ENCODE measurements around the gene HLA-B. TPM values are rescaled to one million over a fixed set of nuclear protein-coding genes. Genes with fewer than 3 reads are reported as not detected.
"Not testable (repeated sequence)": the region's sequence is repeated elsewhere in the genome, so short reads cannot be mapped to it uniquely, and the experiment has no call there.

The HLA-B gene
- total RNA-seq: 139 TPM
- 100 to 1,000 TPM in 7 of 8 donors, 10 to 100 TPM in 1; 93.4 to 266 (median 132) TPM for polyA plus RNA-seq (ENCODE audit: insufficient read depth in 1 of 8, insufficient read length in 8 of 8, low replicate concordance in 1 of 8)
- long read RNA-seq, donor 1, transcript HLA-B-249 (8 exons, 1,547 nt): major isoform, 17 of 25 reads
- long read RNA-seq, donor 1, partial matches to known transcripts: 6 of 25 reads
- long read RNA-seq, donor 1, other reads (novel, unspliced or antisense): 0 of 25 reads
- long read RNA-seq, donor 2, partial matches to known transcripts: 11 of 15 reads
- long read RNA-seq, donor 2, other reads (novel, unspliced or antisense): 0 of 15 reads
- long read RNA-seq, donor 3, transcript HLA-B-249 (8 exons, 1,547 nt): major isoform, 14 of 26 reads
- long read RNA-seq, donor 3, partial matches to known transcripts: 10 of 26 reads
- long read RNA-seq, donor 3, other reads (novel, unspliced or antisense): 0 of 26 reads
- long read RNA-seq, donor 4, transcript HLA-B-249 (8 exons, 1,547 nt): major isoform, 28 of 55 reads
- long read RNA-seq, donor 4, partial matches to known transcripts: 24 of 55 reads
- long read RNA-seq, donor 4, other reads (novel, unspliced or antisense): 0 of 55 reads
- long read RNA-seq, donor 5, transcript HLA-B-249 (8 exons, 1,547 nt): major isoform, 125 of 167 reads
- long read RNA-seq, donor 5, partial matches to known transcripts: 38 of 167 reads
- long read RNA-seq, donor 5, other reads (novel, unspliced or antisense): 0 of 167 reads
- long read RNA-seq, donor 6, transcript HLA-B-249 (8 exons, 1,547 nt): major isoform, 17 of 30 reads
- long read RNA-seq, donor 6, partial matches to known transcripts: 12 of 30 reads
- long read RNA-seq, donor 6, other reads (novel, unspliced or antisense): 0 of 30 reads
- long read RNA-seq, donor 7, transcript HLA-B-249 (8 exons, 1,547 nt): major isoform, 31 of 40 reads
- long read RNA-seq, donor 7, partial matches to known transcripts: 5 of 40 reads
- long read RNA-seq, donor 7, other reads (novel, unspliced or antisense): 0 of 40 reads
- long read RNA-seq, donor 8, transcript HLA-B-249 (8 exons, 1,547 nt): major isoform, 10 of 11 reads
- long read RNA-seq, donor 8, partial matches to known transcripts: 0 of 11 reads
- long read RNA-seq, donor 8, other reads (novel, unspliced or antisense): 0 of 11 reads
- long read RNA-seq, donor 9, transcript HLA-B-249 (8 exons, 1,547 nt): major isoform, 18 of 20 reads
- long read RNA-seq, donor 9, partial matches to known transcripts: 0 of 20 reads
- long read RNA-seq, donor 9, other reads (novel, unspliced or antisense): 0 of 20 reads
- long read RNA-seq, donor 10, transcript HLA-B-249 (8 exons, 1,547 nt): major isoform, 39 of 61 reads
- long read RNA-seq, donor 10, partial matches to known transcripts: 16 of 61 reads
- long read RNA-seq, donor 10, other reads (novel, unspliced or antisense): 0 of 61 reads
- long read RNA-seq, donor 11, transcript HLA-B-249 (8 exons, 1,547 nt): major isoform, 19 of 27 reads
- long read RNA-seq, donor 11, partial matches to known transcripts: 5 of 27 reads
- long read RNA-seq, donor 11, other reads (novel, unspliced or antisense): 0 of 27 reads

DNA sequence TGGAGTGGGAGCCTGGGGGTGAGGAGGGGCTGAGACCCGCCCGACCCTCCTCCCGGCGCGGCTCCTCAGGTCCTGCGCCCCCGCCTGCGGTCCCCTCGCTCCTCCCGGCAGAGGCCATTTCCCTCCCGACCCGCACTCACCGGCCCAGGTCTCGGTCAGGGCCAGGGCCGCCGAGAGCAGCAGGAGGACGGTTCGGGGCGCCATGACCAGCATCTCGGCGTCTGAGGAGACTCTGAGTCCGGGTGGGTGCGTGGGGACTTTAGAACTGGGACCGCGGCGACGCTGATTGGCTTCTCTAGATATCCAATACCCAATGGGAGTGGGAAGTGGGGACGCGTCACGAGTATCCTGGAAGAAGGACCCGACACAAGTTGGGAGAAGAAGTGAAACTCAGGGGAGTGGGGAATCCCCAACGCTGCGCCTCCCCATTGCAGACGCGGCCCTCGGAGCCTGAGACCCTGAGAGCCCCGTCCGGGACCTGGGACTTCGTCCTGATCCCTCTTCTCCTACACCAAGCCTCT, at the start of gene HLA-B:
Gene HLA-B (minus strand): TSS at position 234 of the 521 bp plus-strand sequence. CDS start 21 bp downstream, at position 213.
- Histone ChIP-seq H3K27me3 (ENCODE audit: control insufficient read depth, insufficient read depth, low read length) (peaks cover 29% of the 10 kb centered on the region), H3K9me3 (replicated peaks; ENCODE audit: control insufficient read depth, low read depth, low read length) (no peaks in the 10 kb centered on the region), H3K27ac (ENCODE audit: low read length) (peak within 1 kb of the TSS; percentile 80), H3K36me3 (ENCODE audit: control insufficient read depth, insufficient read depth, low read length) (peaks cover 17% of the 10 kb centered on the region), H3K4me3 (ENCODE audit: low read length) (peak within 1 kb of the TSS; percentile 68), H3K4me1 (ENCODE audit: control insufficient read depth, insufficient read depth, low read length) (peaks cover 9% of the 10 kb centered on the region)
- DNase-seq: peak; percentile 89
- 1% methylated on average over 15 of the region's 39 CpGs for WGBS (ENCODE audit: insufficient coverage)

DNA sequence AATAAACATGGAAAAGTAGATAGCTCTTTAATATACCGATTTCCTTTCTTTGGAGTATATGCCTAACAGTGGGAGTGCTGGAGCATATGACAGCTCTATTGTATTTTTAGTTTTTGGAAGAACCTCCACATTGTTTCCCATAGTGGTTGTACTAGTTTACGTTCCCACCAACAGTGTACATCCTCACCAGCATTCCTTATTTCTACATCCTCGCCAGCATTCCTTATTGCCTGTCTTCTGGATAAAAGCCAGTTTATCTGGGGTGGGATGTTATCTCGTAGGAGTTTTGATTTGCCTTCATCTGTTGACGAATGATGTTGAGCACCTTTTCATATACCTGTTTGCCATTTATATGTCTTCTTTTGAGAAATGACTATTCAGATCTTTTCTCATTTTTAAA, 49.0 kb upstream of the HLA-B start:
- no peak overlapping the region for H3K27ac ChIP-seq (ENCODE audit: low read length)

DNA sequence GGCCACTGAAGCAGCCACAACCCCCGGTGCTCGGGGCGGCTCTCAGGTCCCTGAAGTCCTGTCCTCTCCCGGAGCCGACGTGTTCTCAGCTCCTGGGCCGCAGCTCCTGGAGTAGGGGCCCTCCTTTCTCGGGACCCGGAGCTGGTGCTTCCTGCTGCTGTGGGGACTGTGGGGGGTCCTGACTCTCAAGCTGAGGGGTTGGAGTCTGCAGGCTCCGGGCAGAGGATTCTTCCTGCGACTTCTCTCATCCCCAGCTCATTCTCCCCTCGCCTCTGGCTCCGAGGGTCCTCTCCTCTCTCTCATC, 47.0 kb upstream of the HLA-B start:
- not testable (repeated sequence) for H3K36me3 ChIP-seq (ENCODE audit: control insufficient read depth, insufficient read depth, low read length); H3K27ac ChIP-seq (ENCODE audit: low read length); H3K9me3 ChIP-seq (replicated peaks; ENCODE audit: control insufficient read depth, low read depth, low read length); DNase-seq
- Histone ChIP-seq H3K27me3 (ENCODE audit: control insufficient read depth, insufficient read depth, low read length) (peaks cover 41% of the 10 kb centered on the region), H3K4me1 (ENCODE audit: control insufficient read depth, insufficient read depth, low read length) (peaks cover 27% of the 10 kb centered on the region), H3K4me3 (ENCODE audit: low read length) (peak overlapping the region; percentile 70)
- WGBS (ENCODE audit: insufficient coverage): no CpG with 5 or more reads among the region's 13 CpGs

More for the DNA sequence above, 49.0 kb upstream of the HLA-B start:
- DNase-seq: no peak
- Histone ChIP-seq H3K4me3 (ENCODE audit: low read length) (no peak overlapping the region), H3K36me3 (ENCODE audit: control insufficient read depth, insufficient read depth, low read length) (peaks cover under 1% of the 10 kb centered on the region), H3K9me3 (replicated peaks; ENCODE audit: control insufficient read depth, low read depth, low read length) (no peaks in the 10 kb centered on the region), H3K27me3 (ENCODE audit: control insufficient read depth, insufficient read depth, low read length) (peaks cover 25% of the 10 kb centered on the region), H3K4me1 (ENCODE audit: control insufficient read depth, insufficient read depth, low read length) (peaks cover 24% of the 10 kb centered on the region)
- WGBS (ENCODE audit: insufficient coverage): no CpG with 5 or more reads among the region's 5 CpGs

DNA sequence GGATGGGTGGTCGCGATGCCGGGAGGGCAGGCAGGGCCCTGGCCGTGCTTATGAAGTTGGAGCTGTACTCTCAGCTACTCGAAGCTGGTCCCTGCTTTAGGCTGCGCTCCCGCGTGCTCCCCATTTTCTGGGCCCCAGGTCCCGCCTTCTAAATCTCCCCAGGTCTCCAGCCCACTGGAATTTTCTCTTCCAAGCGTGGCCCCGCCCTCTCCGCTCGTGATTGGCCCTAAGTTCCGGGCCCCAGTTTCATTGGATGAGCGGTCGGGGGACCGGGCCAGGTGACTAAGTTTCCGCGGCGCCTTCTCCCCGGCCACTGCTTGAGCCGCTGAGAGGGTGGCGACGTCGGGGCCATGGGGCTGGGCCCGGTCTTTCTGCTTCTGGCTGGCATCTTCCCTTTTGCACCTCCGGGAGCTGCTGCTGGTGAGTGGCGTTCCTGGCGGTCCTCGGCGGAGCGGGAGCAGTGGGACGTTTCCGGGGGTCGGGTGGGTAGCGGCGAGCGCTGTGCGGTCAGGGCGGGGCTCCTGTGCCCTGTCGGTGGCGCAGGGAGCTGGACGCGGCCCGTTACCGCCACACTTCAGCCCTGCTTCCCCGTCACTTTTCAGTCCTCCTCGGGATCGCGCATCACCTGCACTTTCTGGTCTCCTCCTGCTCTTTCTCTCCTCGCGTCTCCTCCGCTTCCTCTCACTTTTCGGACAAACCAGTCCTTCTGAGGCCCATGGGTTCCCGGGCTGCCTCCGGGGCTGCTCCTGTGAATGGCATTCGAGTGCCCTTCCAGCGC, 46.5 kb upstream of the HLA-B start, which contains the start of gene MICA:
Gene MICA (plus strand): TSS at position 313 of the 778 bp plus-strand sequence. CDS start 38 bp downstream, at position 351.
- peaks cover 41% of the 10 kb centered on the region for H3K27me3 ChIP-seq (ENCODE audit: control insufficient read depth, insufficient read depth, low read length)
- H3K27ac ChIP-seq (ENCODE audit: low read length): peak within 1 kb of the TSS; percentile 37
- peak; percentile 96 for DNase-seq
- no peaks in the 10 kb centered on the region for H3K9me3 ChIP-seq (replicated peaks; ENCODE audit: control insufficient read depth, low read depth, low read length)
- H3K36me3 ChIP-seq (ENCODE audit: control insufficient read depth, insufficient read depth, low read length): no peaks in the 10 kb centered on the region
- 0% methylated on average over 40 of the region's 58 CpGs for WGBS (ENCODE audit: insufficient coverage)
- peaks cover 27% of the 10 kb centered on the region for H3K4me1 ChIP-seq (ENCODE audit: control insufficient read depth, insufficient read depth, low read length)
- peak within 1 kb of the TSS; percentile 70 for H3K4me3 ChIP-seq (ENCODE audit: low read length)

DNA sequence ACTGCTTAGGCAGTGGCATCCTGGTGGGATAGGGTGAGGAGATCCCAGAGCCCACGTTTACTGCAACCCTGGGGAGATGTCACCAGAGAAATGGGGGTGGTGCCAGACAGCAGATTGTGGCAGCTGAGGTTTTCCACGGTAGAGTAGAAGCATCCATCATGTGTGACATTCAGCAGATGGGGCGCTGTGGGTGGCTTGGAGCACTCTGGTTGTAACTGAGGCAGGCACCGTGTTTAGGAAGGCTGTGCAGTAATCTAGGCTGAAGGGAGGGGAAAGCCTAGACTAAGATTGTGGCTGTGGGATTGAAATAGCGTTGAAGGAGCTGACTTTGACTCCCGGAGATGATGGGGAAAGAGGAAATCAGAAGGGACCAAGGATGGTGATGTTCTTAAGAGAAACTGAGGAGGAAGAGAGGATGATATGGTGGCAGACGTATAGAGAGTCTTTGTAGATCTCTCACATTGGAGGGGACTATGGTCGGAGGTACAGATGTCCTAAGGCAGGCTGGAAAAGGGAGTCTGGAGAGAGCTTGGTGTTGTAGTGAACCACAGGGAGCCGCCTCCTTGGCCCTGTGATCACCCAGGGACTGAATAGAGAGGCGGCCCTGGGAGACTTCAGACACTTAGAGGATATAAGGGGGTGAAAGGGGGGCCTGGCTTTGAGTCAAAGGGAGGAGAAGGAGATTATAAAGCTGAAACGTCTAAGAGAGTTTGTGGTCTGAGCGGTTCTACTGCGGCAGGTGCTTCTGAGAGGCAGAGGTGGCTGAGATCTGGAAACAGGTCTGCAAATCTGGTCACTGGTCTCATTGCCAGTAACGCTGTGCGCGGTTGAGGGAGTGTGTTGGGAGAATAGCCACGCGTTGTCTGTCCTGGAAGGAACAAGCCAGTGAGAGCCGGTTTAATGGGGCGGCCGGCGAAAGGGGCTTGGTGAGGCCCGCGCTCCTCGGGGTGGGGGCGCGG, 45.6 kb upstream of the HLA-B start:
- peak; percentile 74 for DNase-seq
- peaks cover 46% of the 10 kb centered on the region for H3K27me3 ChIP-seq (ENCODE audit: control insufficient read depth, insufficient read depth, low read length)
- H3K9me3 ChIP-seq (replicated peaks; ENCODE audit: control insufficient read depth, low read depth, low read length): no peaks in the 10 kb centered on the region
- H3K4me1 ChIP-seq (ENCODE audit: control insufficient read depth, insufficient read depth, low read length): peaks cover 27% of the 10 kb centered on the region
- H3K4me3 ChIP-seq (ENCODE audit: low read length): peak overlapping the region; percentile 70
- H3K27ac ChIP-seq (ENCODE audit: low read length): peak overlapping the region; percentile 37
- WGBS (ENCODE audit: insufficient coverage): 18% methylated on average over 20 of the region's 27 CpGs
- H3K36me3 ChIP-seq (ENCODE audit: control insufficient read depth, insufficient read depth, low read length): no peaks in the 10 kb centered on the region

DNA sequence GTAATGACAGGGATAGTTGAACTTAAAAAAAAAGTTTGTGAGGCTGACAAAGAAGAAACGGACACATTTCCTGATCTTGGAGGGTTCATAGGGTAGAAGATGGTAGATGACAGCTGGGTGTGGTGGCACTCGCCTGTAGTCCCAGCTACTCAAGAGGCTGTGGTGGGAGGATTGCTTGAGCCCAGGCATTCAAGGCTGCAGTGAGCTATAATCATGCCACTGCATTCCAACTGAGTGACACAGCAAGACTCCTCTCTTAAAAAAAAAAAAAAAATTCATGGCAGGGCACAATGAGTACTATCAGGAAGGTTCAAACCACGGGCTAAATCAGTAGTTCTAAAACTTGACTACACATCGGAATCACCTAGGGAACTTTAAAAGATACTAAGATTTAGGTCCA, 44.4 kb upstream of the HLA-B start:
- WGBS (ENCODE audit: insufficient coverage): 67% methylated on average over 1 of the region's 4 CpGs
- H3K27me3 ChIP-seq (ENCODE audit: control insufficient read depth, insufficient read depth, low read length): peaks cover 46% of the 10 kb centered on the region
- H3K36me3 ChIP-seq (ENCODE audit: control insufficient read depth, insufficient read depth, low read length): no peaks in the 10 kb centered on the region
- no peak for DNase-seq
- H3K4me3 ChIP-seq (ENCODE audit: low read length): peak overlapping the region; percentile 52
- H3K4me1 ChIP-seq (ENCODE audit: control insufficient read depth, insufficient read depth, low read length): peaks cover 27% of the 10 kb centered on the region
- H3K9me3 ChIP-seq (replicated peaks; ENCODE audit: control insufficient read depth, low read depth, low read length): no peaks in the 10 kb centered on the region
- peak overlapping the region; percentile 98 for H3K27ac ChIP-seq (ENCODE audit: low read length)

DNA sequence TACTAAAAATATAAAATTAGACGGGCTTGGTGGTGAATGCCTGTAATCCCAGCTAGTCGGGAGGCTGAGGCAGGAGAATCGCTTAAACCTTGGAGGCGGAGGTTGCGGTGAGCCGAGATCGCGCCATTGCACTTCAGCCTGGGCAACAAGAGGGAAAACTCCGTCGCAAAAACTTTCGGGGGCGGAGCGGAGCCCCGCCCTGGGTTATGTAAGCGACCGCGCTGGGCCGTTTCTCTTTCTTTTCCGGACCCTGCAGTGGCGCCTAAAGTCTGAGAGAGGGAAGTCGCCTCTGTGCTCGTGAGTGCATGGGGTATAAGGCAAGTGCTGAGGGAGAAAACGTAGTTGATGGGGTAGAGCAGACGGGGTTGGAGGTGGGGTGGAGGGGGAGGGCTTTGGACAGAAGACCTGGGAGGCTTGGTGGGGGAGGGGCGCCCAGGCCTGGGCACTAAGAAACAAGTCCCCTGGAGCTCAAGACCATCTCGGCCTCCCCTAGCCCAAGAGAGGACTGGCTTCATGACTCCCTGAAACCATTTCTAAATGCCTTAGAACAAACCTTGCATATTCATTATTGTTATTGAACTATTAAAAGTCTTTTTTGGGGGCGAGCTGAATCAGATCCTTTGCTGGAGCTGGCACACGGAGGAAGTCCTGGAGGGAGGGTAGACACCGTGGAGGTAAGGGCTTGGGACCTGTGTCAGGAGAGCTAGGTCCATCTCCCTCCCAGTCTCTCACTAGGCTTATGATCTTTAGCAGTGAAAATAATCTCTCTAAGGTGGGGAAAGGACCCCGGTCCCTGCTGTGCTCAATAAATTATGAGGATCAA, 43.7 kb upstream of the HLA-B start:
- DNase-seq: peak; percentile 84
- Histone ChIP-seq H3K36me3 (ENCODE audit: control insufficient read depth, insufficient read depth, low read length) (no peaks in the 10 kb centered on the region), H3K27ac (ENCODE audit: low read length) (peak overlapping the region; percentile 98), H3K4me1 (ENCODE audit: control insufficient read depth, insufficient read depth, low read length) (peaks cover 27% of the 10 kb centered on the region), H3K4me3 (ENCODE audit: low read length) (peak overlapping the region; percentile 52), H3K9me3 (replicated peaks; ENCODE audit: control insufficient read depth, low read depth, low read length) (no peaks in the 10 kb centered on the region), H3K27me3 (ENCODE audit: control insufficient read depth, insufficient read depth, low read length) (peaks cover 49% of the 10 kb centered on the region)
- 0% methylated on average over 6 of the region's 30 CpGs for WGBS (ENCODE audit: insufficient coverage)
